ENCODE measurements around the gene OSBPL7.

OSBPL7 gene

DNA sequence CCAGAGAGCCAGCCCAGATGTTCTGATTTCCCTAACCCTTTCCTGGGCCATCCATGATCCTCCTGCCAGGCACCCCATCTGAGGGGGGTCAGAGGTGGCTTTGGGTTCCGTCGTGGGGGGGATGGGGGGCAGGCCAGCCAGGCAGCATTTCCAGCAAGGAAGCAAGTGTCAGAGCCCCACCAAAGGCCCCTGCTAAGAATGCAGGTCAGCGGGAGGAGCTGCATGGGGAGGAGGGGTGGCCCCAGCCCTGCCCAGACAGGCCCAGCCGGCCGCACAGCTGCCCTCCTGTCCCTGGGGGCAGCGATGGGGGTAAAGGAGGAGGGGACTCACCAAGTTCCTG is 21.8 kb upstream of the OSBPL7 start:
- DNase-seq (ENCODE audit: insufficient read length, low spot score) (no peak), FAIRE-seq (no peak)
- TF ChIP-seq POU2F2 (IDR thresholded peaks at IDR 0.05; ENCODE audit: low read depth, low read length) (no peak), PAX5 (IDR thresholded peaks at IDR 0.05; ENCODE audit: insufficient read depth, low read length, severe bottlenecking) (no peak), POLR2A (IDR thresholded peaks at IDR 0.05; ENCODE audit: low read depth, low read length) (no peak), TAF1 (IDR thresholded peaks at IDR 0.05; ENCODE audit: low read depth, low read length) (no peak), POLR2AphosphoS5 (IDR thresholded peaks at IDR 0.05; ENCODE audit: low read depth, low read length) (no peak), SPI1 (IDR thresholded peaks at IDR 0.05; ENCODE audit: low read depth, low read length) (no peak)

DNA sequence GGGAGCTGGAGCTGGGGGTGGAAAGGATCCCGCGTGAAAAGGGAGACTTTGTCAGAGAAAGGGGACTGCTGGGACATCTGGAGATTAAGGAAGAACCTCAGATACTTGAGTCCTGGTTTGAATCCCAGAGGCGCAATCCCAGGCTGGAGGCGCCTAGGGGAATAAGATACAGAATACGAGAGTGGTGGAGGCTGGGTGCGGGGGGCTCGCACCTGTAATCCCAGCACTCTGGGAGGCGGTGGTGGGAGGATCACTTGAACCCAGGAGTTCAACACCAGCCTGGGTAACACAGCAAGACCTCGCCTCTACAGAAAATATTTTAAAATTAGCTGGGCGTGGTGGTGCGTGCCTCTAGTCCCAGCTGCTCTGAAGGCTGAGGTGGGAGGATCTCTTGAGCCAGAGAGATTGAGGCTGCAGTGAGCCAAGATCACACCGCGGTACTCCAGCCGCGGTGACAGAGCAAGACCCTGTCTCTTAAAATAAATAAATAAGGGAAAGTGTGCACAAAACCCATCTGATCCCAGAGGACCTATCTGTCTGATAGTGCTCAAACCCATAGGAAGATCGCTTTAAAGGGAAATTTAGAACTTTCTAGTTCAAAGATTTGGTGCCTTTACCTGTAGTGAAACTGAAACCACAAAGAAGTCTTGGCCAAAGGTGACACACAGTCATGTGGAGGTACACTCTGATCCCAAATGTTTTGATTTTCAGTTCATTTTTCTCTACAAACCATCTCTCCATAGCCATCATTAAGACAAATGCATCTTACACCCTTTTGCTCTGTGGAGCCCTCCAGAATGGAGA is 20.1 kb upstream of the OSBPL7 start:
- TF ChIP-seq PAX5 (IDR thresholded peaks at IDR 0.05; ENCODE audit: insufficient read depth, low read length, severe bottlenecking) (no peak), POLR2A (IDR thresholded peaks at IDR 0.05; ENCODE audit: low read depth, low read length) (no peak), POU2F2 (IDR thresholded peaks at IDR 0.05; ENCODE audit: low read depth, low read length) (no peak), SPI1 (IDR thresholded peaks at IDR 0.05; ENCODE audit: low read depth, low read length) (no peak), POLR2AphosphoS5 (IDR thresholded peaks at IDR 0.05; ENCODE audit: low read depth, low read length) (no peak), TAF1 (IDR thresholded peaks at IDR 0.05; ENCODE audit: low read depth, low read length) (no peak)
- DNase-seq (ENCODE audit: insufficient read length, low spot score) (no peak), FAIRE-seq (no peak)

DNA sequence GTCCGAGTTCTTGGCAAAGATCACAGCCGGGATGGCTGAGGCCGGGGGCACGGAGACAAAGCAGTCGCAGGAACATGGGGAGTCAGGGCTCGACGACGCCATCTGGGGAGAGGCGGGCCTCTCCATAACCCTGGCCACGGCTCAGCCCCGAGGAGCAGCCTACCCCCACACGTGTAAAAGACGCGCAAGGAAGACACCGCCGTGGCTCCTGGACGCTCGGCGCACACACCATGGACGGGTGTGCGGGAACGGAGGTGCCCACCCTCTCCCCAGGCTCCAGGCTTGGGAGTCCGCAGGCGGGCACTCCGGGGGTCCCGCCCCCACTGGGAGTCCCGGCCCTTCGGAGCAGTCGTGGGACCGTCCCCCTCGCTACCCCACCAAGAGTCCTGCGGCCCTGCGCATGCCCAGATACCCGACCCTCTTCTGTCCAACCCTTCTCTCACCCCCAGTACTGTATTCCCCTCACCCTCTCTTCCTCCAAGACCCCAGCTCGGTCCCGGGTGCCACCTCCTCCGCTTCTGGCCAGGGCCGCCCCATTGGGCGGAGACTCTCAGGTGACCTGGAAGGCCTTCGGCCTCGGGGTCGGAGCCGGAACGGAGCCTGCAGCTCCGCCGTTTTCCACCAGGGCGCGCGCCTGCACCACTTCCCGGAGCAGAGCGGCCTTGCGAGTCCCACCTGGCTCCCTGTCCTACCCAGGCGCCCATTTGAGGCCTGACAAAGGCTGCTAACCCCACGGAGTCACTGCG is 19.3 kb upstream of the OSBPL7 start, which contains the start of gene SCRN2:
TSS of gene SCRN2 (minus strand) at position 532 of the 746 bp plus-strand sequence. CDS start at position 102, 430 bp downstream.
- DNase-seq (ENCODE audit: insufficient read length, low spot score): peak; percentile 95
- peak; percentile 96 for FAIRE-seq
- TF ChIP-seq TAF1 (IDR thresholded peaks at IDR 0.05; ENCODE audit: low read depth, low read length): peak; percentile 10; the same call in 1 of the 2 replicates
- no peak for TF ChIP-seq PAX5 (IDR thresholded peaks at IDR 0.05; ENCODE audit: insufficient read depth, low read length, severe bottlenecking)

DNA sequence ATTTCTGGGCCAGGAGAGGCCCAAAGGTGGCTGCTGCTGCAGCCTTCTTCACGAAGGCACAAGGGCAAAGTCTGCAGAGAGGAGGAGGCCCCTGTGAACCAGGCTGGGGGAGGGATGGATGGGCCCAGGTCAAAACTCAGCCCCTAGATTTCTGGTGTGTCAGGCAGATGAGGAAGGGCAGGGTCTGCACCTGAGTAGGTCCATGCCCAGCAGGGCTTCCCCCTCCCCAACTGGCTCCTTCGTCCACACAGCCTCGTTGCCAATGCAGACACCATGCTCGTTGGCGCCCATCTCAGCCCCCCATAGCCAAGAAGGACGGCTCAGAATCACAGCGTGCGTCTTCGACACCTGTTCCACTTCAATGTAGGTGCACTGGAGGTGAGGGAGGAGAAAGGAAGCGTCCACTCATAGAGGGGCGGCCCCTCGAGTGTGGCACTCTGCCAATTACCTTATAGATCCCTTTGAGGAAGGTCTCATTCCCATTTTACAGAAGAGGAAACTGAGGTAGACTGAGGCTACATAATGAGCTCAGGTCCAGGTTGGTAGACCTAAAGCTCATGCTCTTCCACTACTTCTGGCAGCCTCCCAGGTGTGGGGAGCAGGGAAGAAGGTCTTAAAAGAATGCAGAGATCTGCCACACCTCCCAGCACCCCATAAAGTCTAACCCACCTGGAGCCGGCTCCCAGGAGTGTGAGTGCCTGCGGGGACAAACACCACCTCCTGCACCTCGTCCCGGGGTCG is 18.6 kb upstream of the OSBPL7 start:
- no peak for DNase-seq (ENCODE audit: insufficient read length, low spot score)
- TF ChIP-seq PAX5 (IDR thresholded peaks at IDR 0.05; ENCODE audit: insufficient read depth, low read length, severe bottlenecking): no peak
- no peak for TF ChIP-seq SPI1 (IDR thresholded peaks at IDR 0.05; ENCODE audit: low read depth, low read length)
- TF ChIP-seq POLR2AphosphoS5 (IDR thresholded peaks at IDR 0.05; ENCODE audit: low read depth, low read length): no peak
- no peak for TF ChIP-seq POLR2A (IDR thresholded peaks at IDR 0.05; ENCODE audit: low read depth, low read length)
- TF ChIP-seq POU2F2 (IDR thresholded peaks at IDR 0.05; ENCODE audit: low read depth, low read length): no peak
- no peak for TF ChIP-seq TAF1 (IDR thresholded peaks at IDR 0.05; ENCODE audit: low read depth, low read length)
- no peak for FAIRE-seq

DNA sequence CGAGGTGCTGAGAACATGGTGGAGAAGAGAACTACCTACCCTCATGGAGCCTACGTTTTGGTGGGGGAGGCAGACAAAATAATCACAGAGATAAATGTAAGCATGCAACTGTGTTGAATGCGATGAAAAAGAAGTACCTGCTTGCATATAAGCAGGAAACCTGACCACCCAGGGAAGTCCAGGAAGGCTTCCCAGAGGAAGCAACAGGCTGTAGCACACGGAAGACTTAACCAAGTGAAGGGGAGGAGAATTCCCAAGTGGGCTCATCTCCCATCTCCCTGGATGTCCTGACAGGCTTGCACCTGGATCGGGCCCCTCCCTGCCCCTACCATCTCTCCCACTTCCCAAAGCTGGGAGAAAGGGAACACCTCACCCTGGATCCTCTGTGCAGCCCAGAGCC is 17.5 kb upstream of the OSBPL7 start:
- no peak for TF ChIP-seq SPI1 (IDR thresholded peaks at IDR 0.05; ENCODE audit: low read depth, low read length)
- no peak for TF ChIP-seq POU2F2 (IDR thresholded peaks at IDR 0.05; ENCODE audit: low read depth, low read length)
- no peak for TF ChIP-seq TAF1 (IDR thresholded peaks at IDR 0.05; ENCODE audit: low read depth, low read length)
- TF ChIP-seq PAX5 (IDR thresholded peaks at IDR 0.05; ENCODE audit: insufficient read depth, low read length, severe bottlenecking): no peak
- TF ChIP-seq POLR2A (IDR thresholded peaks at IDR 0.05; ENCODE audit: low read depth, low read length): no peak
- TF ChIP-seq POLR2AphosphoS5 (IDR thresholded peaks at IDR 0.05; ENCODE audit: low read depth, low read length): no peak
- no peak for DNase-seq (ENCODE audit: insufficient read length, low spot score)
- no peak for FAIRE-seq

DNA sequence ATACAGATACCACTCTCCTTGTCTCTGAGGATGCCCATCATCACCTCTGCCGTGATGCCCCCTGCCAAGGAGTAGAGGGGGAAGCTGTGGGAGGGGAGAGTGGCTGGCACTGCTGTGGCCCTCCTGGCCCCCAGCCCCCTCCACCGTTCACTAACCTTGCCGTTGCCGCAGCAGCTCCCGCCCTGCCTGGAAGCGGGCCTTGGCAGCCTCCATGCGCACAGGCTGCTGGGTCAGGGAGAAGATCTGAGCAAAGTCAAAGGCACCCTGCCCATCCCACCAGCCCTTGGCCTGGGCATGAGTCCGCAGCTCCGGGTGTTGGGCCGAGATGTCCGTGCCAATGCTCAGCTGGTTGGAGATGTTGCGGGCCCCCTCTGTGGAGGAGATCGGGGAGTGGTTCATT is 17.0 kb upstream of the OSBPL7 start:
- TF ChIP-seq POU2F2 (IDR thresholded peaks at IDR 0.05; ENCODE audit: low read depth, low read length) (no peak), TAF1 (IDR thresholded peaks at IDR 0.05; ENCODE audit: low read depth, low read length) (no peak), PAX5 (IDR thresholded peaks at IDR 0.05; ENCODE audit: insufficient read depth, low read length, severe bottlenecking) (no peak), POLR2AphosphoS5 (IDR thresholded peaks at IDR 0.05; ENCODE audit: low read depth, low read length) (no peak), SPI1 (IDR thresholded peaks at IDR 0.05; ENCODE audit: low read depth, low read length) (no peak), POLR2A (IDR thresholded peaks at IDR 0.05; ENCODE audit: low read depth, low read length) (no peak)
- DNase-seq (ENCODE audit: insufficient read length, low spot score) (no peak), FAIRE-seq (no peak)

DNA sequence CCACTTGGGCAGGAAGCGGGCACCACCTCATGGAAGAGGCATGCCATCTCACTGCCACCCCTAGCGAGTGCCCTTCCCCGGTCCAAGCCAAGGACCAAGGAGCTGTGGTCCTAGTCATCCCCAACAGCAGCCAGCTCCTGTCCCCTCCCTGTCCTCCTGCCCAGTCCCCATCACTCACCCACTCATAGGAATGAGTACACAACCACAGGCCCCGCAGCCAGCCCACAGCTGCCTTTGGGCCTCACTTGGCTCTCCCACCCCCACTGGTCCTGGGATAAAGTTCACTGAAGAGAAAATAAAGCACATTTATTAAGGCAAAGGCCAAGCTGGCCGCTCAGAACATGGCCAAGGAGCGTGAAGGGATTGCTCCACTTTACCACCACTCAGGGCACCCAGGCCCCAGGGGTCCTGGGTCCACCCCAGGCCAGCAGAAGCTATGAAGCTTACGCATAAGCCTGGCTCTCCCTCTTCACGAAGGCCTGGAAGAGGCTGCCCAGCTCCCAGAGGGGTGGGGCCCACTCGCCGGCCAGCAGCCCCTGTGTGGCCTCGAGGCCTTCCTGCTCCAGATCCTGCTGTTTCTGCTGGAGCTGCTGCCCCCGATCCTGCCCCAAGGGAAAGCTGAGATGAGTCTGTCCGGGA is 15.9 kb upstream of the OSBPL7 start:
- FAIRE-seq (no peak), DNase-seq (ENCODE audit: insufficient read length, low spot score) (no peak)
- TF ChIP-seq POU2F2 (IDR thresholded peaks at IDR 0.05; ENCODE audit: low read depth, low read length): no peak
- TF ChIP-seq POLR2A (IDR thresholded peaks at IDR 0.05; ENCODE audit: low read depth, low read length): no peak
- no peak for TF ChIP-seq TAF1 (IDR thresholded peaks at IDR 0.05; ENCODE audit: low read depth, low read length)

DNA sequence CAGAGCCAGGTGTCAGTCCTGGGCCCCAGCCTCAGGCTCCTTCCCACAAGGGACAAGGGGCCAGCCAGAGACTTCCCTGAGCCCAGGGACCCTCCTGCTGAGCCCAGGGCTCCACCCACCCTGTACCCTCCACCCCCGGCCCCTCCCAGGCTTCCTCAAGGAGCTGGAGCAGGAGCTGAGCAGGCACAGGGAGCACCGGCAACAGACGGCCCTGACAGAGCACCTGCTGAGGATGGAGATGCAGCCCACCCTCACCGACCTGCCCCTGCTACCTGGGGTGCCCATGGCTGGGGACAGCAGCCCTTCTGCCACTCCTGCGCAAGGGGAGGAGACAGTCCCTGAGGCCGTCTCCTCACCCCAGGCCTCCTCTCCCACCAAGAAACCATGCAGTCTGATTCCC is 15.0 kb upstream of the OSBPL7 start:
- FAIRE-seq (no peak), DNase-seq (ENCODE audit: insufficient read length, low spot score) (no peak)
- no peak for TF ChIP-seq POLR2AphosphoS5 (IDR thresholded peaks at IDR 0.05; ENCODE audit: low read depth, low read length)
- no peak for TF ChIP-seq POLR2A (IDR thresholded peaks at IDR 0.05; ENCODE audit: low read depth, low read length)
- TF ChIP-seq SPI1 (IDR thresholded peaks at IDR 0.05; ENCODE audit: low read depth, low read length): no peak
- TF ChIP-seq PAX5 (IDR thresholded peaks at IDR 0.05; ENCODE audit: insufficient read depth, low read length, severe bottlenecking): no peak
- TF ChIP-seq TAF1 (IDR thresholded peaks at IDR 0.05; ENCODE audit: low read depth, low read length): no peak
- TF ChIP-seq POU2F2 (IDR thresholded peaks at IDR 0.05; ENCODE audit: low read depth, low read length): no peak

DNA sequence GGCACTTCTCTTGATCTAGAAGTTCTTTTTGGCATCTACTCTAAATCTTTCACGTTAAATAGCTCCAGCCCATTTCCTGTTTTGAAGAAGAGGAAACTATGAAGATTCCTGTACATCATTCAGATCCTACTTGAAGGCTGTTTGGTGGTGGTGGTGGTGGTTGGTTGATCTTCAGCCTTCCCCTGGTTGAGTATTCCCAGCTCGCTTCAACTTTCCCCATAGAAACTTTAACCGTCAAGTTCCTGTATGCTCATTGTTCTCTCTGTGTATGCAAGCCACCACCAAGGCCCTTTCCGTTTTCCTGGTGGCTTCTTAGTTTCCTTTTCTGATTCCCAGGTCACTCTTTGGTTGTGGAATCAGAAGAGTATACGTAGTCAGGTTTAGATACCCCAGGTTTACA is 13.2 kb upstream of the OSBPL7 start:
- no peak for FAIRE-seq
- no peak for DNase-seq (ENCODE audit: insufficient read length, low spot score)
- TF ChIP-seq POLR2A (IDR thresholded peaks at IDR 0.05; ENCODE audit: low read depth, low read length) (no peak), SPI1 (IDR thresholded peaks at IDR 0.05; ENCODE audit: low read depth, low read length) (no peak), POU2F2 (IDR thresholded peaks at IDR 0.05; ENCODE audit: low read depth, low read length) (no peak), PAX5 (IDR thresholded peaks at IDR 0.05; ENCODE audit: insufficient read depth, low read length, severe bottlenecking) (no peak), TAF1 (IDR thresholded peaks at IDR 0.05; ENCODE audit: low read depth, low read length) (no peak), POLR2AphosphoS5 (IDR thresholded peaks at IDR 0.05; ENCODE audit: low read depth, low read length) (no peak)

Data from GM12891 (cell line).